Thoracic aorta (tissue), 2 donors: Measurements from ENCODE around the gene UNC13A. TPM values are rescaled to one million over a fixed set of nuclear protein-coding genes. Genes with fewer than 3 reads are reported as not detected.

Source experiments
- ATAC-seq: fragments of 150-250 bp; one replicate; pipeline ENCODE4 v1.8.0; 2017; ENCODE audit warnings: low read depth; ENCODE audit not compliant: insufficient number of reproducible peaks, low FRiP score
- DNase-seq: peaks from one replicate; pipeline ENCODE4 v3.0.0-alpha.2; 2020; ENCODE audit warnings: low spot score
- H3K27ac ChIP-seq, 2 donors: fragments of 200-600 bp; sonication (generic); 1 replicate in 1 of 2; 2 replicates in 1 of 2; pipeline ENCODE4 v1.5.1; 2016; ENCODE audit warnings: mild to moderate bottlenecking in 2 of 2, moderate library complexity in 2 of 2
- H3K27me3 ChIP-seq: fragments of 200-600 bp; sonication (generic); replicated peaks from 2 replicates; pipeline ENCODE4 v1.6.0; 2016; ENCODE audit warnings: mild to moderate bottlenecking; ENCODE audit not compliant: insufficient read depth
- H3K36me3 ChIP-seq: fragments of 200-600 bp; sonication (generic); one replicate; pipeline ENCODE4 v1.5.1; 2016
- H3K4me1 ChIP-seq, 2 donors: fragments of 200-600 bp; sonication (generic); 1 replicate in 1 of 2; 2 replicates in 1 of 2; pipeline versions ENCODE4 v1.5.1 to v1.6.0; 2016; ENCODE audit warnings: low read depth in 2 of 2, mild to moderate bottlenecking in 1 of 2; ENCODE audit not compliant: control insufficient read depth in 1 of 2
- H3K4me3 ChIP-seq: fragments of 200-600 bp; sonication (generic); 2 replicates; pipeline ENCODE4 v1.5.1; 2016; ENCODE audit warnings: mild to moderate bottlenecking
- H3K9me3 ChIP-seq: fragments of 200-600 bp; sonication (generic); 2 replicates; pipeline ENCODE4 v1.5.1; 2016
- CTCF ChIP-seq: fragments of 200-600 bp; sonication (generic); IDR thresholded peaks from one replicate; pipeline ENCODE4 v1.5.1; 2019; ENCODE audit warnings: antibody characterized with exemption
- total RNA-seq, 2 donors: library from RNA; depleted of rRNA; stranded (reverse); fragments of >200 nt; gene quantifications; one replicate each; pipeline versions ENCODE4 v1.1.0 to v1.2.3, GENCODE V29; 2016

Gene UNC13A
- total RNA-seq, 2 donors from 2014 or later: 2.1 to 7.7 TPM

GRCh38 chr19:17604372-17605025, 83.7 kb downstream of the UNC13A start:
- H3K27ac ChIP-seq: no peak overlapping the region
- DNase-seq (no peak), ATAC-seq (no peak)
- H3K4me3 ChIP-seq: no peak overlapping the region
- TF ChIP-seq CTCF: no peak
- peaks cover 3 to 11% of the 10 kb centered on the region in 2 donors for H3K4me1 ChIP-seq
- H3K9me3 ChIP-seq: no peaks in the 10 kb centered on the region
- H3K36me3 ChIP-seq: no peaks in the 10 kb centered on the region
- H3K27me3 ChIP-seq: peaks cover 5% of the 10 kb centered on the region

- TF ChIP-seq CTCF: no peak
- H3K27me3 ChIP-seq: peaks cover 5% of the 10 kb centered on the region
- DNase-seq: no peak
- ATAC-seq: no peak
- H3K4me1 ChIP-seq: peaks cover 3 to 11% of the 10 kb centered on the region in 2 donors
- no peaks in the 10 kb centered on the region for H3K36me3 ChIP-seq
- no peak overlapping the region for H3K27ac ChIP-seq
- H3K9me3 ChIP-seq: no peaks in the 10 kb centered on the region
- no peak overlapping the region for H3K4me3 ChIP-seq
Observed at GRCh38 chr19:17602872-17603510, 85.2 kb downstream of the UNC13A start.

- Histone ChIP-seq H3K9me3 (no peaks in the 10 kb centered on the region), H3K4me3 (no peak overlapping the region), H3K27me3 (peaks cover 5% of the 10 kb centered on the region), H3K4me1 (peaks cover 3 to 11% of the 10 kb centered on the region in 2 donors), H3K27ac (no peak overlapping the region), H3K36me3 (no peaks in the 10 kb centered on the region)
- ATAC-seq (no peak), DNase-seq (no peak)
- TF ChIP-seq CTCF: no peak
Observed at GRCh38 chr19:17602217-17602616, 85.9 kb downstream of the UNC13A start.

GRCh38 chr19:17601683-17602082, 86.5 kb downstream of the UNC13A start:
- ATAC-seq: no peak
- Histone ChIP-seq H3K4me1 (peaks cover 3 to 11% of the 10 kb centered on the region in 2 donors), H3K27me3 (peaks cover 5% of the 10 kb centered on the region), H3K4me3 (no peak overlapping the region), H3K36me3 (no peaks in the 10 kb centered on the region), H3K9me3 (no peaks in the 10 kb centered on the region), H3K27ac (no peak overlapping the region)
- TF ChIP-seq CTCF: no peak
- DNase-seq: no peak

GRCh38 chr19:17599780-17600179, 88.4 kb downstream of the UNC13A start:
- TF ChIP-seq CTCF: no peak
- no peaks in the 10 kb centered on the region for H3K4me1 ChIP-seq
- no peak overlapping the region for H3K4me3 ChIP-seq
- no peak overlapping the region for H3K27ac ChIP-seq
- DNase-seq (no peak), ATAC-seq (no peak)
- peaks cover 5% of the 10 kb centered on the region for H3K27me3 ChIP-seq
- no peaks in the 10 kb centered on the region for H3K36me3 ChIP-seq
- H3K9me3 ChIP-seq: no peaks in the 10 kb centered on the region
